ENCODE results near the gene CNTNAP2.

- TF ChIP-seq POLR2AphosphoS5 (IDR thresholded peaks at IDR 0.05) (no peak), POLR2A (IDR thresholded peaks at IDR 0.05) (no peak)
These were observed 519.4 kb downstream of the CNTNAP2 start for GRCh38 chr7:146636033-146636356.

Data from suprapubic skin (tissue), 4 donors.